Breast epithelium (tissue), 4 donors: ENCODE results near the gene CAGE1. TPM values are rescaled to one million over a fixed set of nuclear protein-coding genes. Genes with fewer than 3 reads are reported as not detected.
"Not testable (repeated sequence)": the region's sequence is repeated elsewhere in the genome, so short reads cannot be mapped to it uniquely, and the experiment has no call there.

Source experiments
- DNase-seq, 2 donors: peaks; one replicate each; pipeline ENCODE4 v3.0.0-alpha.2; 2019; ENCODE audit warnings: low spot score in 2 of 2
- H3K27ac ChIP-seq, 2 donors: fragments of 200-600 bp; sonication (generic) in 1 of 2; one replicate each; pipeline ENCODE4 v1.5.1; 2016 to 2019; ENCODE audit warnings: mild to moderate bottlenecking in 1 of 2
- H3K27me3 ChIP-seq, 2 donors: fragments of 200-600 bp; sonication (generic) in 1 of 2; one replicate each; pipeline versions ENCODE4 v1.5.1 to v1.6.0; 2017 to 2019; ENCODE audit warnings: control low read depth in 1 of 2, mild to moderate bottlenecking in 1 of 2
- H3K36me3 ChIP-seq: fragments of 200-600 bp; one replicate; pipeline ENCODE4 v1.5.1; 2019
- H3K4me1 ChIP-seq, 2 donors: fragments of 200-600 bp; sonication (generic); one replicate each; pipeline ENCODE4 v1.5.1; 2016 to 2019; ENCODE audit warnings: control low read depth in 1 of 2
- H3K4me3 ChIP-seq, 3 donors: fragments of 200-600 bp; sonication (generic); 1 replicate in 2 of 3; 2 replicates in 1 of 3; pipeline ENCODE4 v1.5.1; 2016 to 2019; ENCODE audit warnings: mild to moderate bottlenecking in 3 of 3, moderate library complexity in 2 of 3
- H3K9me3 ChIP-seq, 2 donors: fragments of 200-600 bp; sonication (generic) in 1 of 2; one replicate each; pipeline ENCODE4 v1.5.1; 2016 to 2019; ENCODE audit warnings: control low read depth in 1 of 2
- POLR2A ChIP-seq: fragments of 450-650 bp; IDR thresholded peaks from one replicate; pipeline ENCODE4 v1.6.1; 2016; ENCODE audit warnings: antibody characterized with exemption, mild to moderate bottlenecking, moderate library complexity
- POLR2AphosphoS5 ChIP-seq, 3 donors: sonication (generic); formaldehyde crosslinking; IDR thresholded peaks; one replicate each; pipeline ENCODE4 v1.6.1; 2017; ENCODE audit warnings: antibody characterized with exemption in 3 of 3
- intact Hi-C: fragments of 100-400 bp; cut with DNase I; formaldehyde crosslinking; loops from one replicate; pipeline ENCODE4 v1.15.1; 2023; ENCODE audit warnings: low total_unique reads
- total RNA-seq, 3 donors: library from RNA; depleted of rRNA; stranded (reverse); fragments of >200 nt; gene quantifications; one replicate each; pipeline ENCODE4 v1.1.0, GENCODE V29; 2016
- TF ChIP-seq, protein P1 (sequence below), 3 donors: fragments of 450-650 bp; IDR thresholded peaks; one replicate each; pipeline ENCODE4 v1.5.1; 2016 to 2017; ENCODE audit warnings: antibody characterized with exemption in 3 of 3, mild to moderate bottlenecking in 3 of 3, moderate library complexity in 3 of 3

CAGE1 gene
- total RNA-seq, 3 donors from 2014 or later: not detected

DNA sequence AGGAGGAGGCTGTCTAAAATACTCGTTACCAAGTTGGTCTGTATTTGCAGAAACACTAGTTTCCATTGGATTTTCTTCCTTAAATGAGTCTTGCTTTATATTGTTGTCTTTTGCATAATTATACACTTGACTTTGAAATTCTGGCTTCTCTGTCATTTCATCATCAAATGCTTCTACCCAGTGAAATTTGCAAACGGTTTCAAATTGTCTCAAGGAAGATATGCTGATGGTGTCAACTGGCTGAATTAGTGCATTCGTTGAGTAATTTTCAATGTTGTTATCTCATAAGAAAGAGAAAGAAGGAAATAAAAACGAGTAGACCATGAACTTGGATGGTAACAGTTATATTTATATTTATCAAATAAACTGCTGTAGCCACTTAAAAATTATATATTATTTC lies 10.8 kb downstream of the CAGE1 start:
- intact Hi-C loops: no loop called here
- no peak overlapping the region for H3K4me3 ChIP-seq
- H3K36me3 ChIP-seq: no peaks in the 10 kb centered on the region
- H3K9me3 ChIP-seq: no peaks in the 10 kb centered on the region
- H3K27ac ChIP-seq: no peak overlapping the region
- H3K27me3 ChIP-seq: no peaks in the 10 kb centered on the region
- no peak for DNase-seq
- TF ChIP-seq POLR2AphosphoS5 (IDR thresholded peaks at IDR 0.05): no peak
- TF ChIP-seq, protein P1, sequence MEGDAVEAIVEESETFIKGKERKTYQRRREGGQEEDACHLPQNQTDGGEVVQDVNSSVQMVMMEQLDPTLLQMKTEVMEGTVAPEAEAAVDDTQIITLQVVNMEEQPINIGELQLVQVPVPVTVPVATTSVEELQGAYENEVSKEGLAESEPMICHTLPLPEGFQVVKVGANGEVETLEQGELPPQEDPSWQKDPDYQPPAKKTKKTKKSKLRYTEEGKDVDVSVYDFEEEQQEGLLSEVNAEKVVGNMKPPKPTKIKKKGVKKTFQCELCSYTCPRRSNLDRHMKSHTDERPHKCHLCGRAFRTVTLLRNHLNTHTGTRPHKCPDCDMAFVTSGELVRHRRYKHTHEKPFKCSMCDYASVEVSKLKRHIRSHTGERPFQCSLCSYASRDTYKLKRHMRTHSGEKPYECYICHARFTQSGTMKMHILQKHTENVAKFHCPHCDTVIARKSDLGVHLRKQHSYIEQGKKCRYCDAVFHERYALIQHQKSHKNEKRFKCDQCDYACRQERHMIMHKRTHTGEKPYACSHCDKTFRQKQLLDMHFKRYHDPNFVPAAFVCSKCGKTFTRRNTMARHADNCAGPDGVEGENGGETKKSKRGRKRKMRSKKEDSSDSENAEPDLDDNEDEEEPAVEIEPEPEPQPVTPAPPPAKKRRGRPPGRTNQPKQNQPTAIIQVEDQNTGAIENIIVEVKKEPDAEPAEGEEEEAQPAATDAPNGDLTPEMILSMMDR (IDR thresholded peaks at IDR 0.05): no peak
- no peak for TF ChIP-seq POLR2A
- no peaks in the 10 kb centered on the region for H3K4me1 ChIP-seq

DNA sequence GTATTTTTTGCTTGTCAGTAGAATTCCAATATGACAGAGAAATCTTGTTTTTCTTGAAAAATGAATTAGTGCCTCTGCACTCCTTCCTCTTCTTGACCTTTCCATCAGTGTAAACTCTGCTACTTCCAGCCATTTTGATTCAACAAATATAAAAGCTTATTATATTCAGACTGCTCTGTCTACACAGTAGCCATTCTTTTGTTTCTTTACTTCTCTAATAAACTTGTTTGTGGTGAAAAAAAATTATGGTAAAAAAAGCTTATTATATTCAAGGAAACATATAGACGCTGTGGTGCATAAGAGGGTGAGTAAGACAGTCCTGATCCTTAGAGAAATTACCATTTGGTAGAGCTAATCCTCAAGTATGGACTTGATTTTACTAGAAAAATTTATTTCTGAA lies 11.6 kb downstream of the CAGE1 start:
- DNase-seq: no peak
- Histone ChIP-seq H3K9me3 (no peaks in the 10 kb centered on the region), H3K36me3 (no peaks in the 10 kb centered on the region), H3K27me3 (no peaks in the 10 kb centered on the region), H3K27ac (no peak overlapping the region), H3K4me1 (no peaks in the 10 kb centered on the region), H3K4me3 (no peak overlapping the region)
- TF ChIP-seq POLR2A (no peak), POLR2AphosphoS5 (IDR thresholded peaks at IDR 0.05) (no peak)
- TF ChIP-seq, protein P1 (IDR thresholded peaks at IDR 0.05): no peak
- intact Hi-C loops: no loop called here

DNA sequence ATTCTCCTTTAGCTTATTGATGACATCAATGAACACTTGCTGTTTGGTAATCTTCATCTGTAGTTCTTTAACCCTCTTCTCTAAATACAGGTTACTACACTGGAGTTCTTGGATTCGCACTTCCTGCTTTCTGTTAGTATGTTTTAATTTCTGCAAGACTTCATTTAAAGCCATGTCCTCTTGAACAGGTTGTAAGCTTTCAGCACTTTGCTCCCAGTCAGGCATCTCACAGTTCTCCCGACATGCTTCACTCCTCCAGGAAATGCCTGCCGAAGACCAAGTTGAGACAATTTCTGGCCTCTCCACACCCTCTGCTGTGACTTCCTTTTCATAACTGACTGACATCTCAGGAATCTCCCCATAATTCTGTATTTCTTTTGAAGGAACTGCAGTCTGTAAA lies 15.8 kb downstream of the CAGE1 start:
- Histone ChIP-seq H3K36me3 (no peaks in the 10 kb centered on the region), H3K27ac (no peak overlapping the region), H3K4me1 (no peaks in the 10 kb centered on the region), H3K27me3 (no peaks in the 10 kb centered on the region), H3K4me3 (no peak overlapping the region), H3K9me3 (no peaks in the 10 kb centered on the region)
- TF ChIP-seq, protein P1 (IDR thresholded peaks at IDR 0.05): no peak
- TF ChIP-seq POLR2A: no peak
- TF ChIP-seq POLR2AphosphoS5 (IDR thresholded peaks at IDR 0.05): no peak
- no peak for DNase-seq
- intact Hi-C loops: no loop called here

DNA sequence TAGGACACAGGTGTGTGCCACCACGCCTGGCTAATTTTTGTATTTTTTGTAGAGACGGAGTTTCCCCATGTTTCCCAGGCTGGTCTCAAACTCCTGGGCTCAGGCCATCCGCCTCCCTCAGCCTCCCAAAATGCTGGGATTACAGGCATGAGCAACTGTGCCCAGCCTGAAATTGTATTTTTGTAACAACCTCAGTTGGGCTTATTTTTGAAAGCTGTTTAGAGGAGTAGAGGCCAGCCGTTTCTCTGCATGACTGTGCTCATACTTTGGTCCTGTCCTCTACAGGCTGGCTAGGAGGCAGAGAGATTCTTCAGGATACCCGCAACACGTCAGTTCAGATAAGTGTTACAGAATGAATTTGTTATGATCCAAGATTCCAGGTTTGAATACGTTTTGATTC lies 22.1 kb downstream of the CAGE1 start:
- no peaks in the 10 kb centered on the region for H3K4me1 ChIP-seq
- no peak overlapping the region for H3K27ac ChIP-seq
- no peak for DNase-seq
- H3K36me3 ChIP-seq: no peaks in the 10 kb centered on the region
- no peak overlapping the region for H3K4me3 ChIP-seq
- H3K9me3 ChIP-seq: no peaks in the 10 kb centered on the region
- no peaks in the 10 kb centered on the region for H3K27me3 ChIP-seq
- intact Hi-C loops: no loop called here
- TF ChIP-seq, protein P1 (IDR thresholded peaks at IDR 0.05): no peak

DNA sequence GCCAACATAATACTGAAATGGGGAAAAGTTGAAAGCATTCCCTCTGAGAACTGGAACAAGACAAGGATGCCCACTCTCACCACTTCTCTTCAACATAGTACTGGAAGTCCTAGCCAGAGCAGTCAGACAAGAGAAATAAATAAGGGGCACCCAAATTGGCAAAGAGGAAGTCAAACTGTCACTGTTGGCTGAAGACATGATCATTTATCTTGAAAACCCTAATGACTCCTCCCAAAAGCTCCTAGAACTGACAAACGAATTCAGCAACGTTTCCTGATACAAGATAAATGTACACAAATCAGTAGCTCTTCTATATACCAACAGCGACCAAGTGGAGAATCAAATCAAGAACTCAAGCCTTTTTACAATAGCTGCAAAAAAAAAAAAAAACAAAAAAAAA lies 37.6 kb downstream of the CAGE1 start:
- intact Hi-C loops, H3K4me1 ChIP-seq, H3K27me3 ChIP-seq, DNase-seq, H3K27ac ChIP-seq, H3K36me3 ChIP-seq, H3K9me3 ChIP-seq, H3K4me3 ChIP-seq: not testable (repeated sequence)

DNA sequence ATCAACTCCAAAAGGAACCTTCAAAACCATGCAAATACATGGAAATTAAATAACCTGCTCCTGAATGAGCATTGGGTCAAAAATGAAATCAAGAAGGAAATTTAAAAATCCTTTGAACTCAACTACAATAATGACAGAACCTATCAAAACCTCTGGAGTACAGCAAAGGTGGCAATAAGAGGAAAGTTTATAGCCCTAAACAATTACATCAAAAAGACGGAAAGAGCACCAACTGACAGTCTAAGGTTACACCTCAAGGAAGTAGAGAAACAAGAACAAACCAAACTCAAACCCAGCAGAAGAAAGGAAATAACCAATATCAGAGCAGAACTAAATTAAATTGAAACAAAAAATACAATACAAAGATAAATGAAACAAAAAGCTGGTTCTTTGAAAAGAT lies 39.0 kb downstream of the CAGE1 start:
- H3K4me1 ChIP-seq, H3K9me3 ChIP-seq, H3K4me3 ChIP-seq, DNase-seq, H3K36me3 ChIP-seq, H3K27ac ChIP-seq, H3K27me3 ChIP-seq, intact Hi-C loops: not testable (repeated sequence)

DNA sequence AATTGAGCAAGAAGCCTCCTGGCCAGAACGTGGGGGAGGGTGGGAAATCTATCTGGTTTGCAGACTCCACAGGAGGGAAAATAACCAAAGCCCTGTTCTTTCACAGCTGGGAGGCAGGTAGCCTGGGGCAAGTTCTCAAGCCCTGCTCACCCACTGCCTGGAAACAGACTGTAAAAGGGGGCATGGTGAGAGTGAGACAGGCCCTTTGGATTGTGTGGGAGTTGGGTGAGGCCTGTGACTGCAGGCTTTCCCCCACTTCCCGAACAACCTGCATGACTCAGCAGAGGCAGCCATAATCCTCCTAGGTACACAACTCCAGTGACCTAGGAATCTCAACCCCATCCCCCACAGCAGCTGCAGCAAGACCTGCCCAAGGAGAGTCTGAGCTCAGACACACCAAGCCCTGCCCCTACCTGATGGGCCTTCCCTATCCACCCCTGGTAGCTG lies 42.0 kb downstream of the CAGE1 start:
- DNase-seq, H3K4me3 ChIP-seq, H3K27me3 ChIP-seq, H3K4me1 ChIP-seq, intact Hi-C loops, H3K27ac ChIP-seq, H3K9me3 ChIP-seq, H3K36me3 ChIP-seq: not testable (repeated sequence)

DNA sequence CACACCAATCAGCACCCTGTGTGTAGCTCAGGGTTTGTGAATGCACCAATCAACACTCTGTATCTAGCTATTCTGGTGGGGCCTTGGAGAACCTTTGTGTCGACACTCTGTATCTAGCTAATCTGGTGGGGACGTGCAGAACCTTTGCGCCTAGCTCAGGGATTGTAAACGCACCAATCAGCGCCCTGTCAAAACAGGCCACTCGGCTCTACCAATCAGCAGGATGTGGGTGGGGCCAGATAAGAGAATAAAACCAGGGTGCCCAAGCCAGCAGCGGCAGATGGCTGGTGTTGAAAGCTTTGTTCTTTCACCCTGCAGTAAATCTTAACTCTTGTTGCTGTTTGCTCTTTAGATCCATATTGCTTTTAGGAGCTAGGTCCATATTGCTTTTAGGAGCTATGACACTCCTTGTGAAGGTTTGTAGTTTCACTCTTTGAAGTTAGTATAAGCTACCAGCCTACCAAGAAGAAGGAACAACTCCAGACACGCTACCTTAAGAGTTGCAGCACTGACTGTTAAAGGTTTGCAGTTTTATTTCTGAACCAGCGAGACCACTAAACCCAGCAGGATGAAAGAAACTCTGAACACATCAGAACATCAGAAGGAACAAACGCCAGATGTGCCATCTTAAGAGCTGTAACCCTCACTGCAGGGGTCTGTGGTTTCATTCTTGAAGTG lies 44.6 kb downstream of the CAGE1 start:
- intact Hi-C loops, H3K36me3 ChIP-seq, H3K27ac ChIP-seq, H3K4me1 ChIP-seq, H3K27me3 ChIP-seq, DNase-seq, H3K9me3 ChIP-seq, H3K4me3 ChIP-seq: not testable (repeated sequence)
